ENCODE measurements around the gene LPP. TPM values are rescaled to one million over a fixed set of nuclear protein-coding genes. Genes with fewer than 3 reads are reported as not detected.

LPP gene
- total RNA-seq, 1 donor from 2014 or later: 96.7 TPM

GRCh38 chr3:188473045-188473444 lies 319.1 kb downstream of the LPP start:
- H3K9me3 Mint-ChIP-seq: no peaks in the 10 kb centered on the region
- no peak for TF ChIP-seq CTCF (conservative IDR thresholded peaks at IDR 0.05)
- H3K4me3 Mint-ChIP-seq: no peak overlapping the region
- peaks cover 20% of the 10 kb centered on the region for H3K4me1 Mint-ChIP-seq (ENCODE audit: unreplicated experiment)
- H3K36me3 Mint-ChIP-seq: peaks cover 13% of the 10 kb centered on the region
- no peak for DNase-seq (ENCODE audit: extremely low spot score, unreplicated experiment)
- no peak overlapping the region for H3K27ac Mint-ChIP-seq
- no peaks in the 10 kb centered on the region for H3K27me3 Mint-ChIP-seq

GRCh38 chr3:188473591-188474288 lies 319.8 kb downstream of the LPP start:
- Mint-ChIP-seq H3K36me3 (peaks cover 8% of the 10 kb centered on the region), H3K4me3 (no peak overlapping the region), H3K9me3 (no peaks in the 10 kb centered on the region), H3K27ac (no peak overlapping the region), H3K27me3 (no peaks in the 10 kb centered on the region), H3K4me1 (ENCODE audit: unreplicated experiment) (peaks cover 16% of the 10 kb centered on the region)
- no peak for TF ChIP-seq CTCF (conservative IDR thresholded peaks at IDR 0.05)
- no peak for DNase-seq (ENCODE audit: extremely low spot score, unreplicated experiment)

- Mint-ChIP-seq H3K27ac (peak overlapping the region; percentile 70), H3K27me3 (no peaks in the 10 kb centered on the region), H3K9me3 (no peaks in the 10 kb centered on the region), H3K36me3 (peaks cover 4% of the 10 kb centered on the region), H3K4me1 (ENCODE audit: unreplicated experiment) (peaks cover 24% of the 10 kb centered on the region), H3K4me3 (no peak overlapping the region)
- TF ChIP-seq CTCF (conservative IDR thresholded peaks at IDR 0.05): no peak
- DNase-seq (ENCODE audit: extremely low spot score, unreplicated experiment): no peak
Measured at GRCh38 chr3:188476935-188477334, 323.0 kb downstream of the LPP start.

GRCh38 chr3:188480011-188480410 lies 326.1 kb downstream of the LPP start:
- TF ChIP-seq CTCF (conservative IDR thresholded peaks at IDR 0.05): no peak
- Mint-ChIP-seq H3K9me3 (no peaks in the 10 kb centered on the region), H3K27me3 (no peaks in the 10 kb centered on the region), H3K4me1 (ENCODE audit: unreplicated experiment) (peaks cover 26% of the 10 kb centered on the region), H3K4me3 (no peak overlapping the region), H3K27ac (no peak overlapping the region), H3K36me3 (peaks cover 10% of the 10 kb centered on the region)
- DNase-seq (ENCODE audit: extremely low spot score, unreplicated experiment): no peak

GRCh38 chr3:188482929-188483328 lies 329.0 kb downstream of the LPP start:
- Mint-ChIP-seq H3K4me1 (ENCODE audit: unreplicated experiment) (peaks cover 16% of the 10 kb centered on the region), H3K36me3 (peaks cover 22% of the 10 kb centered on the region), H3K4me3 (no peak overlapping the region), H3K27me3 (no peaks in the 10 kb centered on the region), H3K27ac (no peak overlapping the region), H3K9me3 (peaks cover 4% of the 10 kb centered on the region)
- TF ChIP-seq CTCF (conservative IDR thresholded peaks at IDR 0.05): no peak
- no peak for DNase-seq (ENCODE audit: extremely low spot score, unreplicated experiment)

Data from type B pancreatic cell (in vitro differentiated cells).